Neural cell (in vitro differentiated cells): ENCODE measurements around the gene SNX15.

Experiments
- CTCF ChIP-seq: fragments of 450-650 bp; IDR thresholded peaks from 2 replicates; pipeline ENCODE4 v1.5.1; 2014; ENCODE audit warnings: antibody characterized with exemption, mild to moderate bottlenecking, moderate library complexity; ENCODE audit not compliant: poor library complexity, severe bottlenecking
- EP300 ChIP-seq: fragments of 450-650 bp; conservative IDR thresholded peaks from 2 replicates; pipeline ENCODE4 v1.6.1; 2014; ENCODE audit warnings: antibody characterized with exemption, mild to moderate bottlenecking, moderate library complexity; ENCODE audit not compliant: poor library complexity, severe bottlenecking
- EZH2 ChIP-seq: fragments of 200-600, 300-800 bp; shearing (Covaris generic), sonication (generic); IDR thresholded peaks from 2 replicates; pipeline ENCODE4 v1.6.1; 2014; ENCODE audit warnings: antibody characterized with exemption, low read length, borderline replicate concordance, mild to moderate bottlenecking; ENCODE audit not compliant: insufficient read depth, poor library complexity, severe bottlenecking
- POLR2AphosphoS5 ChIP-seq: IDR thresholded peaks from 2 replicates; pipeline ENCODE4 v1.6.1; 2012
- SMC3 ChIP-seq: fragments of 450-650 bp; conservative IDR thresholded peaks from 2 replicates; pipeline ENCODE4 v1.6.1; 2014; ENCODE audit warnings: antibody characterized with exemption, mild to moderate bottlenecking, moderate library complexity; ENCODE audit not compliant: poor library complexity

GRCh38 chr11:65042891-65043290 lies 15.7 kb downstream of the SNX15 start:
- TF ChIP-seq EZH2 (no peak), EP300 (no peak), POLR2AphosphoS5 (no peak), CTCF (no peak), SMC3 (no peak)
